T1000 (cell line): ENCODE data around the gene SYT9.

Experiments
- DNase-seq: peaks from one replicate; lab custom pipeline; 2025; ENCODE audit warnings: mixed read lengths; lab: John Stamatoyannopoulos, UW

The SYT9 gene

DNA sequence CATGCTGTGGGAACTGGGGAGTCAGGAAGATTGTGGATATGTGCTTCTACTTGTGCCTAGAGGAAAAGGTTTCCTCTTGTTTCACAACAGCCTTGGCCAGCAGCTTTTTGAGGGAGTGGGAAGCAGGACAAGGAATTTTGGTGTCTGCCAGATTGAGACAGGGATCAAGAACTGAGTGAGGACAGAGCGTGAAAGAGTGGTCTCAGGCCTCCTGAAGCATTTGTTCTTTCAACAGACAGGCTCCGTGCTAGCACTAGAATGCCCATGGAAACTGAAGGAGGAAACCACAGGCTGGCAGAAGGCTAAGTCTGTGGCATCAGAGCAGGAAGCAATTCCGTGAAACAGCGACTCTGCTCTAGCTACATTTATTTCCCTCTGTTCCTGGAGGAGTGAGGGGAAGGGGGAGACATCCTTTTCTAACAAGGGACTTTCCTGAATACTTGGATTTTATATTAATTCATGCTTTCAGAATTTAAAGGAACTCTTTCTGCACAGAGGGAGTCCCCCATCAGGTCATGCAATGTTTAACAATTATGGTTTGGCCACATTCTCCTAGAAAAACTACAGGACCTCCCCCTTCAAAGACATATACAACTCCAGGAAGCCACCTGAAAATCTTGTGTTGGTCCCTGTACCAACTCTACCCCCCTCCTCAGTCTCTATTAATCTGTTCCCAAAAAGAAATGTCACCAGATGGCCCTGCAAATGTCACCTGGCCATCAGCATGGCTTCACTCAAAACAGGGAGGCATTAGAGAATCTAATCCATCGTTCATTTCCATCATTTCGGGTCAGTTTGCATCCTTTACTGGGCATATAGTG lies 96.1 kb downstream of the SYT9 start:
- DNase-seq: no peak

DNA sequence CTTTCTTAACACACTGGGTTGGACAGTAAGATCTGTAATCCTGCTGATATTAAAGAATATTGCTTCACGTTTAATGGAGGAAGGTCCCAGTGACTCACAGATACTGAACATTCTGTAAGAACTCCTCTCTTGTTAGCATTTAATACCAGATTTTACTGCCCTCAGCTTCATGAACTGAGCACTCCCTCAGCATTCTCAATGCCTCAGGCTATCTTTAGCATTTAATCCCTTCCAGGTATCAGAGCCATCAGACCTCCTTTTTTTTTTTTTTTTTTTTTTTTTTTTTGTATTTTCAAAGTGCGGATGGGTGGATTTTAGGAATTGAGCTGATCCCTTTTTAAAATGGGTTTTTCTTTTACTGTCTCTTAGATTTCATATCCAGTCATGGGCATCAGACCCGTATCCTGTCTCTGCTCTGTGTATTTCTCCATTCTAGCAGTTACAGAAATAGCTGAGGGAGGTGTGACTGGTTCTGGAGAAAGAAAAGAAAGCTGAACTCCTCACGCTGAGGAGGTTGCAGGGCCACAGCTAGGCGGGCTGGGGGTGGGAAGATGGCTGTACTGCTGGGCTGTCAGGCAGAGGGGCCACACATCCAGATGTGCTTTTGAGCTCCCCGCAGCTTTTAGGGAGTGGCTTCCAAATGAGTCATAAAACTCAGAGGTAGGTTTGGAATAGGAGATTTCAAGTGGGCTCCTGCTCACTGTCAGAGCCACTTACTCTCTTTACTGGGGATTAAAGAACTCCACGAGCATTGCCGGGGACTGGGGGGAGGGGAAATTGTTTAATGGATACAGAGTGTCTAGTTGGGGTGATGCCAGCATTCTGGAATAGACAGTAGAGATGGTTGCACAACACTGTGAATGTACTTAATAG lies 97.0 kb downstream of the SYT9 start:
- DNase-seq: no peak

DNA sequence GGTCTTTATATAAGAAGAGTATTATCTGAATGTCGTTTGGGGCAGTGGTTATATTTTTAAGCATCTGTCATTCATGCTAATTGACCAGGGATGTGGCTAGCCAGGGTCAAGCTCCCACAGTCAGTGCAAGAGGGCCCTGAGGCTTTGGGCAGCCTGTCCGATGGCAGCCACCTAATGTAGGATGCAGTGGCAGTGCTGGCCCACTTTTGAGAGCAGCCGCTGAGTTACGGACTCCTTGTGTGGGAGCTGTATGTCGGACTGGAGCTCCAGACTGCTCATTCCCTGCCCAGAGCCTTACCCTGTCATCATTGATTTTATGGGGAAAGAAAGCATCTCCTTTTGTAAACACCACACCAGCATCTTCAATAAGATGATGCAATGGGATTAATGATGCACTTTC lies 99.5 kb downstream of the SYT9 start:
- DNase-seq: no peak

DNA sequence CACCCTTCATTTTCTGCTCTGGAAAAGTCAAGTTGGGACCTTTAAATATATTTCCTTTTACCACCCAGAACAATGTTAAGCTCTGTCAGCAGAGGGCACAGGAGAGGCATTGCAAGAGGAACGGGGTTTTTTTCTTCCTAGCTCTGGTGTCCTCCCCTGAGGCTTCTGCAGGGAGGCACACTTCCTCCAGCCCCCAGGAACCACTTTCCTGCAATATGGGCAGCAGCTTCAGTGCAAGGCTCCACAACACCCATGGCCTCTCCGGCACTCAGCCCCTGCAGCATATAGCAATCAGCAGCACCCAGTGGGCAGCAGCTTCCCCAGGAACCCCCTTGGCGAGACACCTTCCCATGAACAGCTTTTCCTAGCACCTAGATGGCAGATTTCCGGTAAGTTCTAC lies 101.4 kb downstream of the SYT9 start:
- no peak for DNase-seq

DNA sequence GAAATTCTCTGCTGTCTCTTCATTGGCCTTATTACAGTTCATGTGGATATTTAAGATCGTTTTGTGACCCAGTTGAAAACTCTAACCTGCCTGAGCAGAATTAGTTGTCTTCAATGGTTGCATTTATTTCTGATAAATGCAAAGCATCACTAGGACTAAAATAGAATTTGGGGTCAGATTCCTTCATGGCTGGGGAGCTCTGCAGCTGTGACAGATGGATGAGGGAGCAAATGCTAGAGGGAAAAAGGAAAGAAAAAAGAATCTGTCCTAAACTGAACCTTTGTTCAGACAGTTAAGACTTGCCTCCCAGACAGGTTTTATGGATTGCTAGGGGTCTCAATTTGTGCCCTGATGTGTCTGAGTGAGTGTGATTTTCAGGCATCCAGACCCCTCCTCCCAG lies 113.0 kb downstream of the SYT9 start:
- DNase-seq: no peak

DNA sequence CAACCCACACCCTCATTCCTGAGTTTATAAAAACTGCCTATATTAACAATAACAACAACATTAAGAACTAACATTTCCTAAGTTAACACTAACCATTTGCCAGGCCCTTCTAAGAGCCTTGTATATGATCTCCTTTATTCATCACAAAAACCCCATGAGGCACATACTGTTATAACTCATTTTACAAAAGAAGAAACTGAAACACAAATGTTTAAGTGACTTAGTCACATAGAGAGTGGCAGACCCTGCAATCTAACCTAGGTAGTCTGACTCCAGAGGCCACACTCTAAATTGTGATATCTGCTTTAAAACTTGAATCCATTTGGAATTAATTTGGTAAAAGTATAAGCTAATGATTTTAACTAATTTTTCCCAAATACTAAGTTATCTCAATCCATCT lies 116.1 kb downstream of the SYT9 start:
- no peak for DNase-seq

DNA sequence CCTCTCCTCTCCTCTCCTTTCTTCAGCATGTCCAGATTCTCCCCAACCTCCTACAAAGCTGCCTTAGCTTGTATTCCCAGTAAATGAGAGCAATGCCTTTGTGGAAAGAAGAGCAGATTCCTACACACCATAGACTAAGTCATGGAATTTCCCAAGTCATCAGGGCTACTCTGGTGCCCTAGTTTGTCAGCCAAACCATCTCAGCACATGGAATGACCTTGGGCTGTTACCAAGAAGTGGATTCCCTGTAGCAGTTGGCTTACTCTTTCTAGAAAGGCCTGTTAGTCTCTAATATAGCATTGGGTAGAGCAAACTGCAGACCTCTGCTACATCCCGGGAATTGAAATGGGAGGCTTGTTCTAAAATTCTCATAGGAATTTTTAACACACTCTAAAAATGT lies 124.7 kb downstream of the SYT9 start:
- no peak for DNase-seq

DNA sequence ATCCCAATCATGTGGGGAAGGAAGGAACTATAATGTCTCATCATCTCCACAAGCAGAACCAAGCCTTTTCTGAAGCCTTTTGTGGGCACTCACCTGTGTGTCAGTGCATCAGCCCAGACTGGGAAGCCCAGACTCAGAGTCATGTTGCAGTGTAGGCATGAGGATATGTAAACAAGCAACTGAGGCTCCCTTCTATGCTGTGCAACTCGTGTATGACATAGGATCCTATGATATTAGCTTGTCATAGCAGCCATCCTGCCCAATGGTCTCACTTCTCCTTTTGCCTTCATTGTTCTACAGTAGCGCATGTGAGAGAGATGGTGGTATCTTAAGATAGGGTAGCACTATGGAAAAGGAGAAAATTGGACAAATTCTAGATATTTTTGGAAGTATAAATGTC lies 130.2 kb downstream of the SYT9 start:
- no peak for DNase-seq

DNA sequence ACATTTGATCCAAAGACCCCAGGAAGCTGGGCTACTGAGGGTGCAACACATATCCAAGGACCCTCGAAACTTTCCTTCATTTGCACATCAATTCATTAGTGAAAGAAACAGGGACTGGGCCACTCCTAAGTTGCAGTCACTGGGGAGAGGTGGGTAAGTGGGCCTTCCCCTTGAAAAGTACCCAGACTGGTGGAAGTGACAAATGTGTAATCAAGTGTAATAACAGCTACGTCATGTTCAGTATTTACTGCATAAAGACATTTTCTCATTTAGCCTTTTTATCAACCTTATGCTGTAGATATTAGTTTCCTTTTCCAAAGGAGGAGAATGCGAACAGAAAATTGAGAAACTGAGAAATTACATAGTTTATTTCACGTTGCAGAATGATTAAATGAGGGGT lies 131.7 kb downstream of the SYT9 start:
- no peak for DNase-seq

DNA sequence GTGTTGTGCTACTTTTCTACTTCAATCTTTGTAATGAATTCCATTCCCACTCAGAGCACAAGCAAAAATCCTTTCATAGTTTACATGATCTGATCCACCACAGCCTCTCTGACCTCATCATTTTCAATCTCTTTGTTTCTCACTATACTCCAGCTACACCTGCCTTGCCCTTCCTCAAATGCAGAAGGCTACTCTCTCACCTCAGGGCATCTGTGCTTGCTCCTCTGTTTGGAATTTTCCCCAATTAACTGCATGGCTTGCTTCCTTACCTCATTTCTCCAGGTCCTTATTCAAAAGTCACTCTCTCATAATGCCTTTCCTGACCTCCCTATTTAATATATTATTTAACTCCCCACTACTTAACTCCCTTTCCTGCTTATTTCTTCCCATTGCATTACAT lies 133.0 kb downstream of the SYT9 start:
- DNase-seq: no peak

DNA sequence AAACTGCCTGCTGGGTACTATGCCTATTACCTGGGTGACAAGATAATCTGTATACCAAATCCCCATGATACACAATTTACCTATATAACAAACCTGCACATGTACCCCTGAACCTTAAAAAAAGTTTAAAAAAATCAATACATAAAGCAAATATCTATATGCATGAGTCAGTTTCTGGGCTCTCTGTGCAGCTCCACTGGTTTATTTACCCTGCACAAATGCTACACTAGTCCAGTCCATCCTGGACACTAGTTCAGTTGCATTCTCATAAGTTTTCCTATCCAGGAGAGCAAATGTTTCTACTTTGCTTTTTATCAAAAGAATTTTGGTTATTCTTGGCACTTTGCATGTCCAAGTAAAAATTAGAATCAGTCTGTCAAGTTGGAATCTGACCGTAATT lies 133.8 kb downstream of the SYT9 start:
- no peak for DNase-seq

DNA sequence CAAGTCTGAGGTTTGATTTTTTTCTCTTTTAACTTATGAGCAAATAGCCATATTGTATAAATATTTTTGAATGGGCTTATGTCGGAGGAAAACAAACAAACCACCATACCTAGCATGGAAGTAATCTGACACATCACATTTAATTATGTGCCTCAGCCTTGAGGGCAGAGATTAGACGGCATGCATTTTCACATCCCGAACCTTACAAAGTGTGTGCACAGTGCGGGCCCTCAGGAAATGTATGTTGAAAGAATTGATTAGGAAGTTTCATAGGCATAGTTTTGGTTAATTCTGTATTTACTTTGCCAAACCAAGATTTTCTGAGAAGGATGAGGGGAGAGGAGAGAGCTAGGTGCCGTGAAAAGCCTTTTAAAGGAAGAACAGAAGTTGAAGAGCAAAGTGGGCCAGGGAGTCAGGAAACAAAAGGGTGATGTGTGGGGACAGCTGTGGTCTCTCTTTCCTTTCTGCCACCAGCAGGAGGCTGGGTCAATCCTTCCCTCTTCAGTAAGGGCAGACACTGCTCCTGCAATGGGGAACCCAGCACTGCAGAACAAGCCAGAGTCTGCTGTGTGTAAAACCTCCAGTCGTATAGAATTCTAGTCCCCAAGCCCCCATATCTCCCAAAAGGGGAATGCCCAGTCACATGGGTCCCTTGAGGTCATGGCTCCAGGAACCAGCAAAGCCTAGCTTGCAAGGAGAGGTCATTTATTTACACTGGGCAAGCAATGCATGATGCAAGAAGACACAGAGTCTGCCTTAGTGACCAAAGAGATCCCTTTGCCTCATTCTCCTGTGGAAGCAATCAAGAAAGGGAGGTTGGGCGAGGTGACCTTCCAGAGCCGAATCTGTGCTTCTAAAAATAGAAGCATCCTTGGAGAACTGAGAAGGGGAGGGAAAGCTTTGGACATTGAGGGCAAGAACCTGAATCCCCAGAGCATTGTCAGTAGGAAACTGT lies 162.5 kb downstream of the SYT9 start:
- no peak for DNase-seq

DNA sequence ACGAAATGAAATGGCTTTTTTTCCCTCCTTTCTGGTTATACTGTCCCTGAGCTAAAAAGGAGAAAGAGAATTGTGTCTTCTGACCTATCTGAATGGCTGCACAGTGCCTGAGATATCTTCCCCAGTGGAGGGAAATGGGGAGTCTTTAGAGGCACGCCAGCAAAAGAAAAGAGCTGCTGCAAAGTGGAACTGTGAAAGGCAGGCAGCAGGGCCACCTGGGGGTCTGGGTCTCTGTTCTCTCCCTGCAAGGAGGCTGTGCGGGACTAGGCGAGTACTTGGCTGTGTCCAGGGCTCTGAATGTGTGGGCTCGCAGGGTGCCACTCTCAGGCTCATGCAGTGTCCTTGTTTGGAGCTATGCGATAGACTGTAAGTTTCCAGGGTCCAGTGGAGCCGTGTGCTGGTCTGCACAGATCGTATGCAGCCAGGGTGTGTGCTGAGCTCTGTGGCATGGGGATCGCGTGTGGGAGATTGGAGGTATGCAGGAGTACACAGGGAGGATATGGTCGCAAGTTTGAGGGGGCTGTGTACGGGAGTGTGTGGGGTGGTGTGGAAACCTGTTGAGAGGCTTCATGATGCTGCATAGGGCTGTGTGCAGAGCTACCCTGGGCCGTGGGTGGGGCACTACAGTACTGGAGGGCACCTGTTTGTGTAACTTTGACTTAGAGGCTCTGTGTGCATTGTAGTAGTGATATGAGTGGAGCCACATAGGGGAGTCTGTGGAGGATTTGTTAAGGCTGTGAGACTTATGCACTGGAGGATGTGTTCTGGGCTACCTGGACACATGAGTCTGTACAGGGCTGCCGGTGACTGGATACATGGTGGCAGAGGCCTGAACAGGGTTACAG lies 163.5 kb downstream of the SYT9 start:
- DNase-seq: no peak

DNA sequence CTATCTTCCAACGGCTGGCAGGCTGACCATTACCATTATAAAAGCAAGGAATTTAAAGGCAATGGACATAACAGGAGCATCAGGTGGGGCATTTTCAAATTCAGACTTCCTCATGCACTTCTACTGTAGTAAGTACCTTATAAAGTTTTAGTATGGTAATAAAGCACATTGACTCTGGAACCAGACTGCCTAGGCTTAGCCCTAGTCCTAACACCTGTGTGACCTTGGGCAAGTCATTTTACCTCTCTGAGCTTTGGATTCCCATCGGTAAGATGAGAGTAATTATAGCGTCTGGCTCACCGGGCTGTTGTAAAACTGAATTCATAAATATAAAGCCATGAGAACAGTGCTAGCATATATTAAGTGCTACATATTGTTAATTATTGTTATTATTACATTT lies 164.4 kb downstream of the SYT9 start:
- no peak for DNase-seq

DNA sequence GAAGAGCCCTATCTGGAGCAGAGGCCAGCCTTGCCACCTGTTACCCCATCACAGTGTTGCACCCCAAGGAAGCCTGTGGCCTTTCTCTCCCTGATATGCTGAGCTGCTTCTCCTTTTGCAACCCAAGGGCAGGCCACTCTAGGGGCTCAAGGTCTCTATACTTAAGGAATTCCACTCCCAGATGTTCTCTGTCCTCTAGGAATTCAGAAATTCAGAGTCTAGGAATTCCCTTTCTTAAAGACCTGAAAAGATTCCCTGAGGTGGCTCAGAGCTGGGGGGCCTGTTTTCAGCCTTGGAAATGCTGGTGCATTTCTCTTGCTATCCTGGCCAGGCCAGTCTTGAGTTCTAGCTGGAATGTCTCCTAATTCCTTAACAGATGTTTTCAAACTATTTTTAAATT lies 165.6 kb downstream of the SYT9 start:
- DNase-seq: no peak

DNA sequence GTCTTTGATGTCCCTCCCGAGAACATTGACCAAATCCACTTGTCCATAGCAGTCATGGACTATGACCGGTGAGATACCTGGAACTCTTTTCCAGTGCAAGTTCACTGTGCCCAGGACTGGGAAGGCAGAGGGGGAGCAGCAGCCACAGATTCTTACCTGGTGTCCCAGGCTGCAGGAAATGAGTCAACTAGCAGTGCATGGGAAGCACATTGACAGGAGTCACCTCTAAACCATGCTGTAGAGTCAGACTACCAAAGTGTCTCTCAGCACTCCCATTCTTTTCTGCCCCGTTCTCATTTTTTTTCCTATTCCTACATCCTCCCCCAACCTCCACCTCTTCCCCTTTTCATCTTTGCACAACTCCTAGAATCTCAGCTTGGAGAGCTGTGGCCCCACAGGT lies 166.4 kb downstream of the SYT9 start:
- no peak for DNase-seq

DNA sequence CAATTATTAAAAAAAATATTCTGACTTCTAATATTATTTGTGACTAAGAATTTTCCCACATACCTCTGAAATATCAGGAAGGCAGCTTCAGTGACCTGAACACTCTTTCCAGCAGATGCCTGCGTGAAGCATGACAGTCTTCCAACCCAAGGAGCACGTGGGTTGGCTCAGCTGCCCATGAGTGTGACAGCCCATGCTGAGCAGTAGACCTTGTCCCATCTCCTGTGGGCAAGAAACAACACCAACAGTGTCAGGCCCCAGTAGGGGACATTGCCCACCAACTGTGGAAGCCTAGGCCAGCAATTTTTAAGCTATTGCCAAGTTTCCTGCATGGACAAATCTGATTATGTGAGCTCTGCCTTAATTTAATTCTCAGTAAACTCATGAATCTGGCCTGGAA lies 167.2 kb downstream of the SYT9 start:
- DNase-seq: no peak

DNA sequence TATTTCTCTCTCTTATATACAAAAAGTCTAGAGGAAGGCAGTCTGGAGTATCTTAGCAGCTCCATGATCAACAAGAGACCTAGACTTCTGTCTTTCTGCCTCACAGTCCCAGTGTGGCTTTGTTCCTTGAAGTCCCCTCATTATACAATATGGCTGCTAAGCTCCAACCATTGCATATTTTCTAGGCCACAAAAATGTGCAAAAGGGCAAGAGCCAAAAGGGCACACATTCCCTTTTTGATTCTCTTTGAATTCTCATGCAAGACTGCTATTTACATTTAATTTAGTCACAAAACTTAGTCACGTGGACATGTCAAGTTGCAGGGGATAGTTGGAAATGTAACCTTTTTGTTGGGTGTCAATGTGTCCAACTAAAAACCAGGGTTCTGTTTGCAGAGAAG lies 169.4 kb downstream of the SYT9 start:
- no peak for DNase-seq

DNA sequence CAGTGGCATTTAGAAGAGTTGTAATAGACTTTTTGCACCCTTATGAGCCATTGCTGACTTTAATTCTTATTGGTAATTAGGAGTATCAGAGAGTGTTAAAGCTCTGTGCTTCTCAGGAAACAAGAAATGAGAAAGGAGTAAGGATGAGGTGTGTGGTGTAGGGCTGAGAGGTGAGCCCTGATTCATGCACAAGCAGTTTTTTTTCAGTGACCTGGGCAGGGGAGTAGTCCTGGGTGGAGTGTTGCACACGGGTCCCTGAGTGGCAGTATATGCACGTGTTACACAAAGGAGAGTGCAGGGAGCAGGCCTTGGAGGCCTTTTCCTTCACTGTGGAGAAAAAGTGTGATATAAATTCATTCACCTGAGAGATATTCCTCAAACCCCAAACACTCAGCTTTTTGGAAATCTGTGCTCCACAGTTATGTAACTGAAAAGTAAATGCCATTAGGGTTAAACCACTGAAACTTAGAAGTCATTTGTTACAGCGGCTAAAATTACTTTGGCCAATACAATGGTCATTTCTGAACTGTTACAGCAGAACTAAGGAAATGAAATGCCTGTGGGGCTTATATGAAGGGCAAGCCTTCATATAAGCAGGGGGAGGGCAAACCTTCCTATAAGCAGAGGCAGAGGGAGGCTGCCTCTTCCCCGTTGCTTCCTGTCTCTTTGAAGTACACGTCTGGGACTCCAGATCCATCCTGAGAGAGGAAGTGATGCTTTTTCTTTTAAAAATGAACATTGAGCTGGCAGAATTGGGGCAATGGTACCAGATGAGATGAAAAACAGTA lies 171.0 kb downstream of the SYT9 start:
- no peak for DNase-seq

DNA sequence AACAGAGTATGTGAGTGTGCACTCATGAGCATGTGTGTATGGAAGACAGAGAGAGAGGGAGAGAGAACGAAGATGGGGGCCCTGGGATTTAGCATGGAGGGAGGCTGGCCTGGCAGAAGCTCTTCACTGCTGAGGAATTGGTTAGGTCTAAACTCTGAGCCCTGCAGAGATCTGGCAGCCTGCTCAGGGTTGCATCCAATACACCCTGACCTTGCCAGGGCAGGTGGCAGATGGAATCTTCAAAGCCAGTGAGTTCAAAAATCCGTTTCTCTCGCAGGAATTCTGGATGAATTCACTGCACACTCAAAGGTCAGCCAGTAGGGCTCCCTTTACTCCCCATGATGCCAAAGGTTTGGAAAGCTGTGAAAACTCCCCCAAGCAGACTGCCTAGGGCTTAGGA lies 172.2 kb downstream of the SYT9 start:
- no peak for DNase-seq

DNA sequence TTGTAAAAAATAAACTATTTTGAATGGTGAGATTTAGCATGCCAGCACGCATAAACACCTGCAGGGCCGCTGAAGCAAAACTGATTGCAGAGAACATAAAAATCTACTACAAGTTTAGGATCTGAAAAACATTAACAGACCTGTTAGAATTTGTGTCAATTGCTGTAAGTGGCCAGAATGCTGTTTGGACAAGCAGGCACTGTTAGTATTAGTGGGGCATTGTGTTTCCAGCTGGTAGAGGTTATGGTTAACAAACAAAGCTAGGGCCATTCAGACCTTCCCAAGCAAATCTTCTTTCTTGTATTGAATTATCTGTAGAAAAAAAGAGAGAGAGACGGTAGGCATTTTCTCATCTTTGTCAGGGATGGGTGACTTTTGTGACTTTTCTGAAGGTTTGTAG lies 176.0 kb downstream of the SYT9 start:
- DNase-seq: no peak
